ENCODE results near the gene CMIP.

The CMIP gene

DNA sequence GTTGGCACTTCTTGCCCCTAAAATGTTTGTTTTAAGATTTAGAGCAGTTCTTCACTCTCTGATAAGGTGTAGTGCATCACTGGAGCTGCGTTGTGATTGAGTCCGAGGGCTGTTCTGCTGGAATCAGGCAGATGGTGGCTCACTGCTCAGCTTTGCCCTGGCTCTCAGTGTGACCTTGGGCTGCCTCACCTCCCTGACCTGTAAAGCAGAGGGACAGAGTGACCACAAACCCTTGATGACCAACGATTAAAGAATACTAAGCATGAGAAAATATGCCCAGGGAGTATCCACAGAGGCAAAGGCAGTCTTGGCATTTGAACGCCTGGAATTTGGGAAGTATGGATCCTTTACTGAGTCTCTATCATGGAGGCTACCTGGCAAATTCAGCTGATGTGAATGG is 18.1 kb downstream of the CMIP start:
- no peak for DNase-seq (ENCODE audit: low read depth)

DNA sequence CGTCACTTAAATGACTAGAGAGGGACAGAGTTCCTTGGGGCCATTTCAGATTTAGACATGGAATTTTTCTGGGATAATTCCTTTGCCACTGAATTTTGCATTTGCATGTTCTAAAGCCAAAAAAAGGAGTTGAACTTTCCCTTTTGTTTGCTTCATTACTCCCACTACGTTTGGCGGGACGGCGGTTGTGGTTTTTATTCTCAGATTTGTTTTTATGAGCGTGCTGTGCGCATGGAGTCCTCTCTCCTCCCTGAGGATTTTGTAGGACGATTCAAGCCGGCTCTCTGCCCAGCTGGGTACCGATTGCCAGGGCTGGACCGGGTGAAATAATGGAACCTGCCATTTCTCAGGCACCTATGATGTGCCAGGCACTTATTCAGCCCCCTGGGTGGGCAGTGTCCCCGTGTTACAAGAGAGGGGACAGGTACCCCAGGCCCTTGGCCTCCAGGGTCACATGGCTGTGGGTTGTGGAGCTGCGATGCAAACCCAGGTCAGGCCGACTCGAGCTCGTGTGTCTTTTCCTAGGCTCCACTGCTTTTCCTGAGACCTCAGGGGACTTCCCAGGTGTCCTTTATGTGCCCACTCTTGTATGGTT is 18.8 kb downstream of the CMIP start:
- DNase-seq (ENCODE audit: low read depth): no peak

DNA sequence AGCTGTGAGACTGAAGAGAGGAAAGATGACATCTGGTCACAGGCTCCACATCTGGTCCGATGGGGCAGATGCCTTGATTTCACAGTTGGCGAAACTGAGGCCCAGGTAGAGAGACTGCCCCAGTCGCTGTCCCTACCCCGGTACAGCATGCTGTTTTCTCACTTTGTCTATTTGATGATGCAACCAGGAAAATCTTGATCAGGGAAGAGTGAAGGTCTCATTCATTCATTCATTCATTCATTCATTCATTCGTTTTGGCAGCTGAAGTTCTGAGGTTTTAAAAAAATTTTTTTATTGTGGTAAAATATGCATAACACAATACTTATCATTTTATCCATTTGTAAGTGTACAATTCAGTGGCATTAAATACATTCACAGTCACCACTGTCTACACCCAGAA is 19.7 kb downstream of the CMIP start:
- DNase-seq (ENCODE audit: low read depth): no peak

DNA sequence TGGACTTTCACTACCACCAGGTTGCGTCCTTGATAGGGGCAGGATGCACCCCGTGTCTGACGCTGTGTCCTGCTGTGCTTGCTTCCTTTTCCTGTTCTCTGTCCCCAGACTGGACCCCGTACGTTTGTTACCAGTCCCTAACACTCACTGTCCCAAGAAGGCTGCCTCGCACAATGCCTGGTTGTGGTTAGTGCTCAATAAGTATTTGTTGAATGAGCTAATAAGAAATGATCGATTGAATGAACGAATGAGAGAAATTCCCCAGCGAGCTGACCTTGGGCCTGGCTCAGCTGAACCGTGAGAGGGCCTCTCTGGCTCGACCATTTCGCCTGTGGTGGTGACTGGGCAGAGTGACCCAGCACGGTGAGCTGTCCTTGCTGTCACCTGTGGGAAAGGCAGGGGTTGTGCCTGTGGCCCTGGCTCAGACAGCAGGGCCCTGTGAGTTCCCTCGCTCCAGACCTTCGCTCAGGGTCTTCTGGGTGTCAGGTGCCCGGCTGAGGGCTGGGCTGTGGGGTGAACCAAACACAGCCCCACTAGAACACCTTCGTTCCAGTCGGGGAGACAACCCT is 20.9 kb downstream of the CMIP start:
- no peak for DNase-seq (ENCODE audit: low read depth)

DNA sequence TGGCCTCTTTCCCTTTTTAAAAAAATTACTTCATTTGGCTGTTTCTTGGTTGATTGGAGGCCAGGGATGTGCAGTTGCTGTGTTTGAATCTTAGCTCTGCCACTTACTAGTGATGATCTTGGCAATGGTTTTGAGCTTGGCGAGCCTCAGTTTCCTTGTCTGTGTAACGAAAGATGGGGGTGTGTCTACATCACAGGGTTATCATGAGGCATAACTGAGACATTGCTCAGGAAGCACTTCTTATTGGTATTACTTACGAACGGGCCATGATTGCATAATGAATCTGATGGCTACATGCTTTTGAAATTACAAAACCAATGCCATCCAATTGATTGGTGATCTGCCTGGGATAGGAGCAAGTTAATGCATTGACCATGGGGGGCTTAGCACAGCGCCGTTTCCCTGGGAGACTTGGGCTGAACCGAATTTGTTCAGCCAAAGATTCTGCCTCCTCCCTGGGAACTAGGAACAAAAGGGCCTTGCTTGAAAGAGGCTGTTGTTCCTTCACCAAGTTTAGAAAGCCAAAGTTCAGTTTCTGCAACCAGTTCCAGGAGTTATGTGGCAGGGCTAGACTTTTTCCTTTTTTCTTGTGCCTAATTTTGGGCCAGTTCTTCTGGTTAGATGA is 21.9 kb downstream of the CMIP start:
- DNase-seq (ENCODE audit: low read depth): no peak

DNA sequence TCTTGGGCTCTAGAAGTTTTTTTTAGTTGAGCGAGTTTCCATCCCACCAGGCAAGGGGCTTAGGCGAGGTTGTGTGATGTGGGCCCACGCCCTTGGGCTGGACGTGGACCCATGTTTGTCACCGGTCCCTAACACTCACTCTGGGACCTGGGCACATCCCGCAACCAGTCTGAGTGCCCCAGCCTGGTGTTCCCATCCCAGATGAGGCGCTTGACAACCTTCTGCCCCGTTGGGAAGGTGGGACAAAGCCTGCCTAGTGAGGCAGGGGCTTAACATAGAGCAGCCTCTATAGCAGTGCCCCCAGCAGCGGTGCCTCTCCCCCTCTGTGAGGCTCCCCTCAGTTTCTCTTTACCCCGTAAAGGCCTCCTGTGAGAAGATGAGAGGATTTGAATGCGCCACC is 22.5 kb downstream of the CMIP start:
- DNase-seq (ENCODE audit: low read depth): no peak

DNA sequence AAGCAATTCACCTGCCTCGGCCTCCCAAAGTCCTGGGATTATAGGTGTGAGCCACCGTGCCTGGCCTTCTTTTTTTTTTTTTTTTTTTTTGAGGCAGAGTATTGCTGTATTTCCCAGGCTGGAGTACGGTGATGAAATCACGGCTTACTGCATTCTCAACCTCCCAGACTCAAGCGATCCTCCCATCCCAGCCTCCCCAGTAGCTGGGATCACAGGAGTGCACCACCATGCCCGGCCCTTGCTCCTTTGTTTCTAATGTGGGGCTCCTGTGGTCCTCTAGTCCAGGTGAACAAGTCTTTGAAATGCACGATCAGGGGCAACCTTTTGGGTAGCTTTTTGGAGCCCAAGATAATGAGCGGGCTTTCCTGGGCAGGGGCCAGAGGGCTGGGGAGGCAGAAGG is 23.2 kb downstream of the CMIP start:
- DNase-seq (ENCODE audit: low read depth): no peak

DNA sequence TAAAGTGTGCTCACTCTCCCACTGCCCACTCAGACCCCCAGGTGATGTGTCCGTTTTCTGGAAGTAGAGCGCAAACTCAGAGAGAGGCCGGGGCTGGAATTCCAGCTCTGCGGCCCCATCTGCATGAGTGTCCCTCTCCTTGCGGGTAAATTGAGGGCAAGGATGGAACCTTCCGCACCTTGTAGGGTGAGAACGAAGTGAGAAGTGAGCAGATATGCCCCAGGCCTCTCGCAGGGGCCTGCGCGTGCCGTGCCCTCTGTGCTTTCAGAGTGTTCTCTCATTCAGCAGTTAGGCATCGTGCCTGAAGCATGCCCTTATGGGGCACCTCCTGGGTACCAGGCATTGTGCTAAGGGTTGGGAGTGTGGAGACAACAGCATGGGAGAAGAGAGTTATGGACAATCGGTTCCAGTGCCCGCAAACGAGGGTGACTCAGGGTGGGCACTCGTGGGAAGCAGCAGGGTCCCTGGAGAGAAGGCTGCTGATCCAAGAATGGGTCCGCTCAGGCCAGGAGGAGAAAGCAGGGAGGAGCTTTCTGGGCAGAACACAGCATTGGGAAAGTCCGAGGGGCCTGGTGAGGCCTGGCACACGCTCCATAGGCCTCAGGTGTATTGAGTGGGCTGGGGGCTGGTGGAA is 23.8 kb downstream of the CMIP start:
- DNase-seq (ENCODE audit: low read depth): no peak

DNA sequence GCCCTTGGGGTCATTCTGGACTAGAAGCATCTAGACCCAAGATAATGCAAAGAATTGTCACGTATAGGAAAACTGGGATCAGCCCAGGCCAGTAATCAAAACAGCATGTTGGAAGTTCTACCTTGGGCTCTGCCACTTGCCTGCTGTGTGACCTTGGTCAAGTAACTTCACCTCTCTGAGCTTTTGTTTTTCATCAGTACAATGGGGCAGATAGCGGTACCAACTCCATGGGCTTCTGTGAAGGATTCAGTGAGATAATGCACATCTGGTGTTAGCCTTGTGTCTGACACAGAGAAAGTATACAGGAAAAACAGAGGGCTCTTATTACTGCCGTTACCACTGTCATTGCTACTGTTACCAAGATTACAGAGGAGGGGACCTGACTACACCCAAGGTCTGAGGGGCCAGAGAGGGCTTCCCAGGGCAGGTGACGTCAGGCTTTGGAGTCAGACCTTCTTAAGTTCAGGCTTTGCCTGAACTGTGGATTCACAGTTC is 24.6 kb downstream of the CMIP start:
- DNase-seq (ENCODE audit: low read depth): no peak

DNA sequence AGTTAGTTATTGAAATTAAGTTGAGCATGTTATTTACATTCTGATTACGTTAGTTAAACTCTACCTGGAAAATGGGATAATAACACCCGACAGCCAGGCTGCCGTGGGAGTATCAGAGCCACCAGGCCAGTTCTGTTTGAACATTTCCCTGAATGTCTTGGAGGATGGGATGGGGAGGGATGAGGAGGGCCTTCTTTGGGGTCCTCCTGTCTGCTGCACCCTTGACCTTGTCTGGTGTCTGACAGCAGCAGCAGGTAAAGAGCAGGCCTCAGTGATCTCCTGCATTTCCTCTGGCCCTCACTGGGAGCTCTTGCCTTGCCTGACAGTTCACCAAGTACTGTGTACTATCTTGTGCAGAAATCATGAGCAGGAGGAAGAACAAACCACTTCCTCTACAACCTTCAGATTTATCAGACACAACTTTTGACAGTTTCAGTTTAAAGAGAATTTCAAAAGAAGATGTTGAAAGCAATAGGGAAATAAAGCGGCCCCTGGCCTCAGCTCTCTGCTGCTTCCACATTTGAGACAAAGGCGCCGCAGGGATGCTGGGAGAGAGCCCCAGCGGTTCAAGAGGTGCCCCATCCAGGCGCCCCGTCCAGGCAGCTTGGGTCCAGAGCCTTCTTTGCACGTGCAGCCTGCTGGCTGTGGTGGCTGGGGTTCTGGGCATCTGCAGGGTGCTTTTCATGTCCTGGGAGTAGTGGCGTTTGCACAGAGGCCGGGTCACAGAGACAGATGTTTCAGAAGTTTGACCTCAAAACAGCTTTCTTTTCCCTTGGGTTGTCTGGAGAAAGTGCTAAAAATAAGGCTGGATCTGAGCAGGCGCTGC is 25.3 kb downstream of the CMIP start:
- DNase-seq (ENCODE audit: low read depth): no peak

DNA sequence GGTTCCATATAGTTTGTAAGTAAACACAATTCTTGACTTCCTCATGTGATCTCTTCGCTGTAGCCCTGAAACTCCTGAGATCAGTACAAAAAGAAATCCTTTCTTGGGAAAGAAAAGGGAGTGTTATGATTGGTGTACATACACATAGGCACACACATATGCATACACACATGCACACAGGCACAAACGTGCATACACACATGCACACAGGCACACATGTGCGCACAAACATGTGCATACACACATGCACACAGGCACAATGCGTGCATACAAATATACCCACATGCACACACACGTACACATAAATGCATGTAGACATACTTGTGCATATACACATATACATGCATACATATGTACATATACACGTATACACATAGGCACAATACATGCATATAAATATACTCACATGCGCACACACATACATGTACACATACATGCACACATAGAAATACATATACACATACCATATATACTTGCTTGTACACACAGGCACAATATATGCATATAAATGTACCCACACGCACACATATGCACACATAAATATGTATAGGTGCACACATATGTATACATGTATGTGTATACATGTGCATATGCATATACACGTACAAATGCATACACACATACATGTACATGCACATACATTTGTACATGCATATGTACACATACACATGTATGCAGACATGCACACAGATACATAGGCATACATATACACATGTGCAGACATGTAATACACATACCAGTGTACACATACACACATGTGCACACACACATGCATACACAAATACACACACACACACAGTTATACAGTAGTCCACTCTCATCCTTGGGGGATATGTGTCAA is 26.4 kb downstream of the CMIP start:
- no peak for DNase-seq (ENCODE audit: low read depth)

DNA sequence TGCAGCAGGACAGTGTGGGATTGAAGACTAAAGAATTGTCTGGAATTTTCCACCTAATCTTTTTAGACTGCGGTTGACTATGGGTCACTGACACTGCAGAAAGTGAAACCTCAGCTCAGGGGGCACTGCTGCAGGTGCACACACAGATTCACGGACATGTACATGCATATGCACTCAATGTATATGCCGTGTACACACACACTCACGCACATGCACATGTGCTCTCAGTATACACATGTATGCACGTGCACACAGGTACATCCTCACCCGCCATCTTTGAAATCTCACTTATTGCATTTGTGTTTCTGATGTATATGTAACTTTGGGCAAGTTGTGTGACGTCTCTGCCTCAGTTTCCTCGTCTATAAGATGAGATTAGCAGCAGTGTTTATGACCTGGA is 27.3 kb downstream of the CMIP start:
- no peak for DNase-seq (ENCODE audit: low read depth)

DNA sequence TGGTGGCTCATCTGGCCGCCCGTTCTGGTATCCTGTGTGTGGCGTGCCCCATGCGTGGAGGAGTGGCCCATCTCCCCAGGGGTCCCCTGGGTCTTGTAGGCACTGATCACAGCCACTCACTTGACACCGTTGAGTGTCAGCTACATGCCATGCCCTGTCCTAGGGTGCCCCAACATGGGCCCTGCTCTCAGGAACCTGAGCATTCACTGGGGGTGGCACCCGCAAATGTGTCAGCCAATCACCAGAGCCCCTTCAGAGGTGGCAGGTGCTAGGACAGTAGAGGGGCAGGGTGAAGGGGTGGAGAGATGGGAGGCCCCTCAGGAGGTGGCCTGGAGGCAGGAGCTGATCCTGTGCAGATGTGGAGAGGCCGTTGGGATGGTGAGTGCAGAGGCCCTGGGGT is 27.8 kb downstream of the CMIP start:
- no peak for DNase-seq (ENCODE audit: low read depth)

DNA sequence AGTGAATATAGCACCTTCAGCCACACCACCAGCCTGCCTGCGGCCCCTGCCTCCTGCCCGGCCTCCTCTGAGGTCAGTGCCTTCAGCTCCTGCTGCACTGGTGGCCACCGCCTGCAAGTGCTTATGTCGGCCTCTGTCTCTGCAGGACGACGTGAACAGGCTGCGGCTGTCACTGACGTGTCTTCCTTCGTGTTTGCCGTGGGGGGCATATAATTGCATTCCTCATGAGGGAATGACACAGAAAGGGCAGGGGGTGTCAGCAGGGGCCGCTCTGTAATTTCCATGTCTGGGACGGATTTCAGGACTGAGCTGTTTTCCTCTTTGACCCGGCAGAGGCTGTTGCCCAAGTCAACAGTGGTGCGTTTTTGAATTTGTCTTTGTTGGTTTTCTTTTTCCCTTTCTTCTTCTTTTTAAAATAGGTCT is 28.5 kb downstream of the CMIP start:
- DNase-seq (ENCODE audit: low read depth): no peak

DNA sequence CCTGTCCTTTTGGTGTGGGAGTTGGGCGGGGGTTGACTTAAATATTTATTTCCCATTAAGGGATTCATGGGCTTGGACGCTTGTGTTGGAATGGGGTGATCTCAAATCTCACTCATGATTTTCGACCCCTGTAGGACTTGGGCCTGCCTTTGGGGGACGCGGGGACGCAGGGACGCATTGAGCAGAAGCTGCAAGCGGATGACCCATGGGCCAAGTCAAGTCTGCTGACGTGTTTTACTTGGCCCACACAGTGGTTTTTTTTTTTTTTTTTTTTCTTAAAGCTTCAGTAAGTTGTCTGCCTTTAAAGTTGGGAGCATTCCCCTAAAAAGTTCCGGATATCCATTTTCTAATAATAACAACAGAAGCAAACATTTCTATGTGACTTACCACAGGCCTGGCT is 28.9 kb downstream of the CMIP start:
- DNase-seq (ENCODE audit: low read depth): no peak

DNA sequence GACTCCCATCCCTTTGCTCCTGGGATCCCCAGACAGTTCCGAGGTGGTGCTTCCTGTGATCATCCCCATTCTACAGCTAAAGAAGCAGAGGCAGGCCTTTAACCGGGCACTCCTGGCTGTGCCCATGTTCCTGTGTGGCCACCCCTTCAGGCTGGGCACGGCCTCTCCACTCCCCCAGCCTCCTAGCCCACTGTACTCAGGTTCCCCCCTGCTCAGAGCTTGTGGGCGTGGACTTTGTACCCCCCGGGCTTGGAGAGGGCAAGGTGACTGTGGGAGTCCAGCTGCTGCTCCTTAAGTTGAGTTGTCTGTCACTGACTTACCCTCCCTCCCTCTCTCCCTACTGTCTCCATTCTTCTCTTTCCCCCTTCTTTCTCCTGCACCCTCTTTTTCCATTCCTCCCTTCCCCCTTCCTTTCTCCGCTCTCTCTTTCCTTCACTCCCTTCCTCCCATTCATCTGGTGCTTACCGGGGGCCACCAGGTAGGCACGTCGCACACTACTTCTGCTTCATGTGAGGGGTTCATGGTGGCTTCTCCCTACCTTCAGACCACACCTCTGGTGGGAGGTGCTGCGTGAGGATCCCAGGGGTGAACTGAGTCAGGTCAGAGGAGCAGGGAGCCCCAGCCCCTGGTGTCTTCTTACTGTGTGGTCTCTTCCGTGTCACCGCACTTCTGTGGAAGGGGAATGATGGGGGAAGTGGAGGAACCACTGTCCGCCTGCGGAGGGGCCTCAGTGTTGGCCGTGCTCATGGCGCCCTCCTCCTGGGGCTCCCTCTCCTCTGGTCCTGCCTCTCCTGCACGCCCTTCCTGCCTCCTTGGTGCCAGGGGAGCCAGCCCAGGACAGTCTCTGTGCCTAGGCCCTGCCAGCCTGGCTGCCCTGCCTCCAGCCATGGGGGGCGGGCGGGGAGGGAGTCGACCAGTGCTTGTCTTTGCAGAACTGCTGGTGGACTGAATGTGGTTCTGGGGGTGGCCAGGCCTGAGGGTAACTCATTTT is 29.7 kb downstream of the CMIP start:
- no peak for DNase-seq (ENCODE audit: low read depth)

DNA sequence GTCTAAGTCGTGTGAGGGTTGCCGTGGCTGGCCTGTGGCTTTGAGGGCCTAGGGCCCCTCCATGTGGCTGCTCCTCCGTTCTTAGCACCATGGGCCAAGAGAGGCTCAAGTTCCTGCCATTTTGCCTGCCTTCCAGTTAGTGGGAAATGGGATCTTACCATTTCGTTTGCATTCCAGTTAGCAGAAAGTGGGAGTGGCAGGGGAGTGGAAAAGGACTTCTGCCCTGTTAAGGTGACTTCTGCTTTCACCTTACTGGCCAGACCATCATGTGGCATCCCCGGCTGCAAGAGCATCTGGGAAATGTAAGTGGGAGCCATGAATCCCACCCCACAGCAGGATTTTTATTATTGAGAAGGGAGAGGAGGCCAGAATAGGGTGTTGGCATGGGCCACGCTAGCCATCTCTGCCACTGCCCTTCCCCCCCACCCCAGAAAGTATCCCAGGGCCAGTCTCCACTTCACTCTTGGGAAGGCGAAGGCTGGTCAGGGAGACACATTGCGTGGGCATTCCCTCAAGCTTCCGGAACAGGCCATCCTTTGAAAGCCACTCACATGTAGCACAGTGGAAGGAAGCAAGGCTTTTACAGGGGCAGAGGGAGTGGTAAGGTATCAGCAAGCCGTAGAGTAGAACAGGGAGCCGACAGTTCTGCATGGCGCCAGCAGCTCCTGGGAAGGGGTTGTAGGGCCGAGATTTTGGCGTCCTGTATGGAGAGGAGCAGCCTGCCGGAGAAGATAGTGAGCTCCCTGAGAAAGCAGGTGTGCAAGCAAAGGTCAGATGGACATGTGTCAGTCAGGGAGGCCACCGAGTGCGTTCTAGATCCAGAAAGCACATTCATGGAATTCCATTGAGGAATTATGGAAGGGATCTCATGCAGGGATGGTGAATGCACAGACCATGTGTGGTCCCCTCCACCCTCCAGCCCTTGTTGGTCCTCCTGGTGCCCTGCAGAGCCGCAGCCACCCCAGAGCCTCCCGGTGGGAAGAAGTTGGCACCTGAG is 33.4 kb downstream of the CMIP start:
- DNase-seq (ENCODE audit: low read depth): no peak

DNA sequence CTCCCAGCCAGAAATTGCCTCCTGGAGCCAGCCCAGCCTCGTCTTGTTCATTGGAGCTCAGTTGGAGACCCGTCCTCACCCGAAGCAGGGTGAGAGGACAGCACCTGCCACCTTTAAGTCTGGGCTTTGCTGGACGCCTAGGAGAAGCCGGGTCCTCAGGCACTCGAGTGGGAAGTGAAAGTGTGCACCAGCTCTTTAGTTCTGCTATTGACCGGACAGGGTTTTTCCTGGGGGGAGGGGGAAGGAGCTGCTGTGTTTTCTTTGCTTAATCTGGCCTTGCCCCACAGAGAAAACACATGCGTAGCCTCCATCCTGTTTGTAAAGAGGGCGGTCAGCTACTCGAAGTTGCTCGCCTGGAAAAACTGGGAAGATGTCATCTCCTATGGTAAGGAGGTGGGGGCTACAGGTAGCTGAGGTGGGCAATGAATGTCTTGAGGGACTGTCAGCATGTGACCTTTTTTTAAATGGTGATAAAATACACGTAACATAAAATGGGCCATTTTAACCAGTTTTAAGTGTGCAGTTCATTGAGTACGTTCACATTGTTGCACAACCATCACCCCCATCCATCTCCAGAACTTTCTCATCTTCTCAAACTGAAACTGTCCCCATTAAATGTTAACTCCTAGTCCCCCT is 34.4 kb downstream of the CMIP start:
- no peak for DNase-seq (ENCODE audit: low read depth)
